HG03432 (cell line): ENCODE measurements around the gene TSEN2.
"Not testable (repeated sequence)": the region's sequence is repeated elsewhere in the genome, so short reads cannot be mapped to it uniquely, and the experiment has no call there.

Source experiments
- ATAC-seq: cut with Tn5 transposase; IDR thresholded peaks from one replicate; pipeline ENCODE4 v1.9.1; 2021; ENCODE audit warnings: mild to moderate bottlenecking, moderate library complexity; ENCODE audit not compliant: unreplicated experiment

TSEN2 gene

GRCh38 chr3:12471241-12471640, 13.0 kb upstream of the TSEN2 start:
- ATAC-seq = no peak

- no peak for ATAC-seq
Measured at GRCh38 chr3:12472000-12472610, 12.2 kb upstream of the TSEN2 start.

- no peak for ATAC-seq
Measured at GRCh38 chr3:12472796-12473195, 11.5 kb upstream of the TSEN2 start.

GRCh38 chr3:12473511-12473910, 10.8 kb upstream of the TSEN2 start:
- ATAC-seq = no peak

GRCh38 chr3:12476238-12476897, 7.9 kb upstream of the TSEN2 start:
- no peak for ATAC-seq

- ATAC-seq = no peak
Measured at GRCh38 chr3:12477256-12477655, 7.0 kb upstream of the TSEN2 start.

- no peak for ATAC-seq
Measured at GRCh38 chr3:12478326-12478725, 6.0 kb upstream of the TSEN2 start.

- not testable (repeated sequence) for ATAC-seq
Measured at GRCh38 chr3:12479198-12479597, 5.1 kb upstream of the TSEN2 start.

GRCh38 chr3:12479919-12480427, 4.3 kb upstream of the TSEN2 start:
- ATAC-seq = no peak

GRCh38 chr3:12483410-12483809, 870 bp upstream of the TSEN2 start:
- ATAC-seq = no peak

- ATAC-seq = no peak
Measured at GRCh38 chr3:12483872-12484197, 445 bp upstream of the TSEN2 start.

- no peak for ATAC-seq
Measured at GRCh38 chr3:12484983-12485327, 675 bp downstream of the TSEN2 start.

- ATAC-seq = no peak
Measured at GRCh38 chr3:12486001-12486400, 1.7 kb downstream of the TSEN2 start.

GRCh38 chr3:12486916-12487315, 2.6 kb downstream of the TSEN2 start:
- no peak for ATAC-seq

- no peak for ATAC-seq
Measured at GRCh38 chr3:12487336-12487735, 3.1 kb downstream of the TSEN2 start.

GRCh38 chr3:12487786-12488185, 3.5 kb downstream of the TSEN2 start:
- ATAC-seq = no peak

GRCh38 chr3:12489368-12489767, 5.1 kb downstream of the TSEN2 start:
- ATAC-seq = no peak

GRCh38 chr3:12489832-12490231, 5.6 kb downstream of the TSEN2 start:
- no peak for ATAC-seq

- ATAC-seq = no peak
Measured at GRCh38 chr3:12490547-12490946, 6.3 kb downstream of the TSEN2 start.

- no peak for ATAC-seq
Measured at GRCh38 chr3:12495749-12496452, 11.6 kb downstream of the TSEN2 start.

GRCh38 chr3:12496453-12496761, 12.1 kb downstream of the TSEN2 start:
- no peak for ATAC-seq

GRCh38 chr3:12499474-12499873, 15.2 kb downstream of the TSEN2 start:
- no peak for ATAC-seq
